GM21526 (cell line): ENCODE measurements around the gene BICRAL.
"Not testable (repeated sequence)": the region's sequence is repeated elsewhere in the genome, so short reads cannot be mapped to it uniquely, and the experiment has no call there.

ENCODE experiments used
- ATAC-seq: cut with Tn5 transposase; IDR thresholded peaks from one replicate; pipeline ENCODE4 v1.9.1; 2021; ENCODE audit warnings: moderate library complexity; ENCODE audit not compliant: unreplicated experiment, low FRiP score

Gene BICRAL

DNA sequence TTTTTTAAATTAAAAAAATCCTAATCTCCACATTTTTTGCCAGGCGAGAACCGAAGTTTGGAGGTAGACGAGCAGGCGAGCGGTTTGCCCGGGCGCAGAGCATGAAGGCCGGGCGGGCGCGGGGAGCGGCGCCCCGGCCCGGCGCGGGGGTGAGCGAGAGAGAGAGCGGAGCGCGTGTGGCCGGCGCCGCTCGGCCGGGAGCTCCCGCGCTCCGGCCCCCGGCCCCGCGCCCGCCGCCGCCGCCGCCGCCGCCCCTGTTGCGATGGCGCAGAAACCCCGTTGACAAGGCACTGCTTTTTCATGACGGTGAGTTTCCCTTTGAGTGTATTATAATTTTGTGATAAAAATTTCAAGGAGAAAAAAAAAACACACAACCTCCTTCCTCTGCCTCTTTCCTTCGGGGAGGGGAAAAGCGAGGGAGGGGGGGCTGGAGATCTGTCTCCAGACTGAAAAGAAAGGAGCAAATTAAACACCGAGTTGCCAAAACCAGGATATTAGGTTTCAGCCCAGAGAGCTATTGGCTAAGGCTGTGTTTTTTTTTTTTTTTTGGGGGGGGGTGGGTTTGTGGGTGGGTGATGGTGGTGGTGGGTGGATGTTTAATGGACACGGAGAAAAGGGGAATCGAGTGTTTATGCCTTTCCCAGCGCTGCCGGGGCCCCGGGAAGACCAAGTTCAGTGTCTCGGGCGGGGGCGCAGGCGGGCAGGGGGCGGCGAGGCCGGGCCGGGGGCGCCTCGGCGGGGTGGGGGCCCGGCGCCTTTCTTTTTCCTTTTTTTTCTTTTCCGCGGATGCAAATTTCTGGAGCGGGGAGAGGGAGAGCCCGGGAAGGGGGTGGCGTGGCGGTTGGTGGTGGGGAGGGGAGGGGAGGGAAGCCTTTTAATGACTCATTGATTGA is at the start of gene BICRAL:
BICRAL (plus strand) TSS at position 257 of the 893 bp plus-strand sequence. CDS start 39,971 bp downstream, outside the sequence.
- no peak for ATAC-seq

DNA sequence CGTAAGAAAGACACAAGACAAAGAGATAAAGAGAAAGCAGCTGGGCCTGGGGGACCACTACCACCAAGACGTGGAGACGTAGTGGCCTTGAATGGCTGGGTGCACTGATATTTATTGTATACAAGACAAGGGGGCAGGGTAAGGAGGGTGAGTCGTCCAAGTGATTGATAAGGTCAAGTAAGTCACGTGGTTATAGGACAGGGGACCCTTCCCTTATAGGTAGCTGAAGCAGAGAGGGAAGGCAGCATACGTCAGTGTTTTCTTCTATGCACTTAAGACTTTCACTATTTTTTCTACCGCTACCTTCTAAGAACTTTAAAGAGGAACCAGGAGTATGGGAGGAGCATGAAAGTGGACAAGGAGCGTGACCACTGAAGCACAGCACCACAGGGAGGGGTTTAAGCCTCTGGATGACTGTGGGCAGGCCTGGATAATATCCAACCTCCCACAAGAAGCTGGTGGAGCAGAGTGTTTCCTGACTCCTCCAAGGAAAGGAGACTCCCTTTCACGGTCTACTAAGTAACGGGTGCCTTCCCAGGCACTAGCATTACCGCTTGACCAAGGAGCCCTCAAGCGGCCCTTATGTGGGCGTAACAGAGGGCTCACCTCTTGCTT is 47.9 kb upstream of the BICRAL start:
- ATAC-seq: not testable (repeated sequence)

DNA sequence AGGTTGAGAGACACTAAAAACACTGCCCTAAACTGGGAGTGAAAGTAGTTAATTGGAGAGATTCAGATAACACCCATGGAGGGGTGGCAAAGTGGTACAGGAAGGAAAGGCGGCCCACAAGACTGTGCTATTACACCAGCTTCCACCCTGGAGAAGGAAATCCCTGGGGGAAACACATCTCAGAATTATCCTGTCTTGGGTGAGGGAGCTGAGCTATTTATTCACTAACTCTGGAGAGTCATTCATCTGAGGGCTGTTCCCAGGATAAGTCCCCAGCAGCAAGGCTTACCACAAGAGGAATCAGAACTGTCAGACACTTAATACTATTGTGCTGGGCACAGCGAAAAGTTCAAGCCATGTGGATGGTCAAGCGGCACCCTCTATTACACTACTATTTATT is 45.9 kb upstream of the BICRAL start:
- no peak for ATAC-seq

DNA sequence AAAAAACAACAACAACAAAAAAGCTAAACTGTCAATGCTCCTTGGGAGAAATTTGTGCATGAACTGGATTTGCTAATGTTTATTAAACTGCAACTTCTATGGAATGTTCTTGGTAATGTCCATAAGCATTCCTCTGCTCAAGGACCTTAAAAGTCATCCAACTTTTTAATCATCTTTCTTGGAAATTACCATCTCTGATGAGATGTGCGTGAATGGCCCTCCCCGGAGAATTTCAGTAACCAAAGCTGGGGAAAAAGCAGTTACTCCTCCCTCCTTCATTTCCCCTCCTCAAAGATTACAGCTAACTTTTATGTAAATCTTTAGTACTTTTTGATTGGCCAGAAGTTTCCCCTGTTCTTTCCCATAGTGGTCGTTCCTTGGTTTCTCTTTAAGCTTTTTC is 41.1 kb upstream of the BICRAL start:
- ATAC-seq: no peak

DNA sequence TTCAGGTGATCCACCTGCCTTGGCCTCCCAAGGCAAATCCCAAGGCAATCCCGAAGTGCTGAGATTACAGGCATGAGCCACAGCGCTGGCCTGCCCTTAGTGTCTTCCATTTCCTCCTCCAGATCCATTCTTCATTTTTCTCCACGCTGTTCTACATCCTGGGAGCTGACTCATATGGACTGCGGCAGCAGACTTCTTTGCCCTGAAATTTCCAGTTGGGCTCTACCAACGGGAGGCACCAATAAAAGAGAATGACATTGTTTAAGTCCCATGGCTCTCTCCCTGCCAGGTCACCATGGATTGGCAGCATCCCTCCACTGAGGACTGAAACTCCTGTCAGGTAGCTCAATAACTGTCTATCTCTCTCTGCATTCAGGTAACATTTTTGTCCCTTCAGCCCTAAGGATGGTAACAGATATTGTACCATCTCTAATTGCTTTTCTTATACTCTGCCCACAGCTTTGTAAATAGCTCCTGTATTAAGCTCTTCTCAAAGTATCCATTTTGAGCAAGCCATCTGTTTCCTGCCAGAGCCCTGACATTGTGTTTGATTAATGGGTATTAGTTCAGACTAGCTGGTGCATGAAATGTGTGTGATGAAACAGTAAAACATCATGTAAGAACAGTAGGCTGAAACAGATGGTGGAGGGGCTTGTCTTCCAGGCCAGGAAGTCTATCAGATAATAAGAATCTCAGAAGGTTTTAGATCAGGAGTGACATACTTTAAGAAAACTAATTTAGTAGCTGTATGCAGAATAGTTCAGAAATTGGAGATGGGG is 39.5 kb upstream of the BICRAL start:
- ATAC-seq: no peak

GRCh38 chr6:42744351-42744893 is 37.4 kb upstream of the BICRAL start:
- ATAC-seq: no peak

GRCh38 chr6:42745083-42745639 is 36.7 kb upstream of the BICRAL start:
- no peak for ATAC-seq

GRCh38 chr6:42745640-42746462 is 36.0 kb upstream of the BICRAL start, which contains the start of gene TBCC:
Gene TBCC (minus strand): TSS chr6:42746103. CDS start chr6:42746073, 30 bp downstream.
- peak; percentile 62 for ATAC-seq

DNA sequence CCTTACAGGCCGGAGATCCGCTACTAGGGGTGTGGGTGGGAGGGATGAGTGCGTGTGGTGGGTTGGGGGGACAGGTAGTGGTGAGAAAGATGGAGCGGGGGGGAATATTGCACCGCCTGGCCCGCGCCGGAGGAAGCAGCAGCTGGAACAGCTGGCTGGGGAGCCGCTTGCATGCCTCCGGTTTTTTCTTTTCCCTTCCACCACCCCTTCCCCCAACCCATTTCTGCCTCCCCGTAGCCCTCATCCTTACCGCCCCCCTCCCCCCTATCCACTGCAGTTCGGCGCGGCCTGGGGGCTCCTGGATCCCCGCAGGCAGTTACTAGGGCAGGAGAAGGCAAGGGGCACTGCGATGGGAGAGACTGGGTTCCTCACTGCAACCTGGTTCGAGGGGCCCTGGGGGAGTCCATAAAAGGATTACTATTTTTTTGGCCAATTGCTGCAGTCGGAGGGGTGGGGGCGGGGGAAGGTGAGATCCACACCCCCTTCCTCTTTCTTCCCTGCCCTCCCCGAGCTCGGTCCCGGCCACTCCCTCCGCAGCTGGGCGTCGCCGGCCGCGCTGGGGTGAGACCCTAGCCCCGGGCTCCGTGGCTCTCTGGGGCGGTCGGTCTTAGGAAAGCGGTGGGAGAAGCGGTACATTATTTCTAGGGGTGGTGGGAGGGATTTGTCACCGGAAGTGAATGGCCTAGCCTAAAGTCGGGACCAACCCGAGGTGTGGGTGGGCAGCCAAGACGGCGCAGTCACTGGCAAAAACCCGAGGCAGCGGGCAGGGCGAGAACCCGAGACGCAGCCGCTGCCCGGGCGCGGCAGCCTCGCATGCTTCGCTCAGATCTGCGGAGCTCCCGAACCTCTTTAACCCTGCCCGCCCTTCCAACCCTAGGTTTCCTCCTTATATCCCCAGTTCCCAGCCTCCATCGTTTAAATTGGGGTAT is 35.1 kb upstream of the BICRAL start:
- peak; percentile 55 for ATAC-seq

- ATAC-seq: no peak
Measured at GRCh38 chr6:42748203-42748898, 33.5 kb upstream of the BICRAL start.

GRCh38 chr6:42751055-42751454 is 30.8 kb upstream of the BICRAL start:
- no peak for ATAC-seq

DNA sequence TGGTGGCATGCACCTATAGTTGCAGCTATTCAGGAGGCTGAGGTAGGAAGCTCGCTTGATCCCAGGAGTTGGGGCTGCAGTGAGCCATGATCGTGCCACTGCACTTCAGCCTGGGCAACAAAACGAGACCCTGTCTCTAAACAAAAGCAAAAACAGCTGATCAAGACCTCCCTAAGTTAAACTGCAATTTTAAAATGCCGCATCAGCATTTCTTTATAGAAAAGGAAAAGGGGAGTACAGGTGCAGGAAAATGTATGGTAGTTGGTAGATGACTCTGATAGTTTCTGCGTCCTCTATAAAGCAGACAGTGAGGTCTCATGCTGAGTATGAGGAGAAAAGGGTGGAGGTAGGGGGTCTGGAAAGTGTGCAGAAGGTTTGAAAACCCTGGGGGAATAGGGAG is 27.1 kb upstream of the BICRAL start:
- no peak for ATAC-seq

GRCh38 chr6:42756722-42757121 is 25.1 kb upstream of the BICRAL start:
- ATAC-seq: no peak

GRCh38 chr6:42758756-42759430 is 23.0 kb upstream of the BICRAL start:
- ATAC-seq: no peak

DNA sequence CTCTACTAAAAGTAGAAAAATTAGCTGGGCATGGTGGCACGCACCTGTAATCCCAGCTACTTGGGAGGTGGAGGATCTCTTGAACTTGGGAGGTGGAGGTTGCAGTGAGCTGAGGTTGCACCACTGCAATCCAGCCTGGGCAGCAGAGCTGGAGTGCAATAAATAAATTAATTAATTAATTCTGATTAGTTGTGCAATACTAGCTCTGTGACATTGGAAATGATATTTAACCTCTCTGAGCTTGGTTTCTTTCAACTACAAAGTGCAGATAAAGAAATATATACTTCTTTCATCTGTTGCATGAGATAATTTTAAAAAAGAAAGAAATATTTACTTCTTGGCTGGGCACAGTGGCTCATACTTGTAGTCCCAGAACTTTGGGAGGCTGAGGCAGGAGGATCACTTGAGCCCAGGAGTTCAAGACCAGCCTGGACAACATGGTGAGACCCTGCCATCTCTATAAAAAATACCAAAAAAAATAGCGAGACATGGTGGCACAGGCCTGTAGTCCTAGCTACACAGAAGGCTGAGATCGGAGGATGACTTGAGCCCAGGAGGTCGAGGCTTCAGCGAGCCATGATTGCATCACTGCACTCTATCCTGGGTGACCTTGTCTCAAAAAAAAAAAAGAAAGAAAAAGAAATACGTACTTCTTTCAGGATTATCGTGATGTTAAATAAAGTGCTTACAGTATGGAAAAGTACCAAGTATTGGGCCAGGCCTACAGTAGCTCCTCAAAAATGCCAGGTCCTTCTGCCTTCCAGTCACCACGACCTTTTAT is 20.4 kb upstream of the BICRAL start:
- ATAC-seq: no peak

- ATAC-seq: no peak
Measured at GRCh38 chr6:42762426-42762859, 19.4 kb upstream of the BICRAL start.

GRCh38 chr6:42762950-42763349 is 18.9 kb upstream of the BICRAL start:
- no peak for ATAC-seq
